Endothelial cell of coronary artery (primary cell): ENCODE results near the gene USP54. TPM values are rescaled to one million over a fixed set of nuclear protein-coding genes. Genes with fewer than 3 reads are reported as not detected.

Experiments
- total RNA-seq: library from RNA; depleted of rRNA; stranded (reverse); fragments of >200 nt; gene quantifications from 2 replicates; pipeline ENCODE4 v1.2.3, GENCODE V29; 2014

Gene USP54
- total RNA-seq = 4.7 and 9.6 TPM in 2 replicates

GRCh38 chr10:73590881-73591799, at the start of gene USP54:
Gene USP54 (minus strand): TSS chr10:73591342. CDS start chr10:73575658, 15,684 bp downstream.

DNA sequence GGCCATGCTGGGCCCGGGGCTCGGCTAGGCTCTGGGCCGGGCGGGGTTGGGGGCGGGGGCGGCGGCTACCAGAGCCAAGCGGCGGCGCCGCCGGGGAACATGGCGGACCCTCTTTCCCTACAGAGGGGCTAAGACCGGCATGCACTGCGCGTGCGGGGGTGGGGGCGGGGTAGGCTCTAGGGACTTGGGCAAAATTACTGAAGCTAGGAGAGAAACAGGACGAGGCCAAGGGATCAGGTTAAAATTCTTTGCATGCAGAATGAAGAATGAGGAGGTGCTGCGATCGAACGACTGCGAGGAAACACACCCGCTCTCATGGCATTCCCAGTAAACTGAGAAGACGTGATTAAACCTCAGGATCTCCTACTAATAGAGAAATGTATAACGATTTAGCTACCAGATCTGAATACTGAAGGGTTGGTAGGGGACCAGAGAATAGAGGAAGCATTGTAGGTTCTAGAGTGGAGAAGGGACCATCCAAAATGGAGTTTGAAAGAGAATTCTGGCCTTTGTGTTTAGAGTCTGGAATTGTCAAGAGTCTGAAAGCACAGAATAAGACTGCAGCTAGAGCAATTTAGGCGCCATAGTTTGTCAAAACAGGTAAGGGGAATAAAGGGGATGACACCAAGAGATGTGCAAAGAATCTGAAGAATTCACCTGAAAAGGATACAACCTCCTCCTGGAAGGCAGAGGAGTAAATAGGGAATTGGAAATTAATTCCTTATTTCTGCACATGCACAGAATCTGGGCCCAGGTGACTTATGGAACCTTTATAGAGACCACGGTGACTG, 95.1 kb downstream of the USP54 start, which contains the start of gene PPP3CB:
TSS of gene PPP3CB (minus strand) at position 141 of the 791 bp plus-strand sequence. CDS start at position 6, 135 bp downstream.

Other genes with a start within 250 kb of the USP54 start
- 0.19 and 0.27 TPM in 2 replicates for gene CFAP70, start 232.5 kb downstream of the USP54 start, total RNA-seq
- 62.8 and 72.2 TPM in 2 replicates for gene ANXA7, start 177.3 kb downstream of the USP54 start, total RNA-seq
- 0.54 and 1.2 TPM in 2 replicates for gene MSS51, start 157.8 kb downstream of the USP54 start, total RNA-seq
- 10.8 and 17.9 TPM in 2 replicates for gene PPP3CB, start 95.3 kb downstream of the USP54 start, total RNA-seq
- gene MYOZ1, start 50.1 kb upstream of the USP54 start, total RNA-seq = not detected in 2 replicates
- gene SYNPO2L, start 64.7 kb upstream of the USP54 start, total RNA-seq = not detected in 2 replicates
- 1.6 and 4.4 TPM in 2 replicates for gene AGAP5, start 106.8 kb upstream of the USP54 start, total RNA-seq
- 70.7 and 75.6 TPM in 2 replicates for gene SEC24C, start 153.0 kb upstream of the USP54 start, total RNA-seq
- gene CHCHD1, start 190.7 kb upstream of the USP54 start, total RNA-seq = 30.9 and 40.6 TPM in 2 replicates
- gene ZSWIM8, start 194.3 kb upstream of the USP54 start, total RNA-seq = 30.0 and 49.1 TPM in 2 replicates
- 11.7 and 20.0 TPM in 2 replicates for gene NDST2, start 220.3 kb upstream of the USP54 start, total RNA-seq